H9 (cell line): Measurements from ENCODE around the gene CFAP99. TPM values are rescaled to one million over a fixed set of nuclear protein-coding genes. Genes with fewer than 3 reads are reported as not detected.
A peak's percentile ranks its signal among the peaks of the same experiment; 100 is the strongest.

Experiments used
- DNase-seq: peaks from one replicate; pipeline ENCODE4 v3.0.0-alpha.2; 2017
- H2AFZ ChIP-seq: one replicate; pipeline ENCODE4 v1.6.1; 2013; ENCODE audit warnings: mild to moderate bottlenecking, low read length, control low read depth, moderate library complexity
- H2AK5ac ChIP-seq: 2 replicates; pipeline ENCODE4 v1.6.1; 2013; ENCODE audit warnings: low read length, control low read depth, mixed read lengths; ENCODE audit not compliant: insufficient read length
- H2BK120ac ChIP-seq: one replicate; pipeline ENCODE4 v1.6.1; 2013; ENCODE audit warnings: low read depth, mild to moderate bottlenecking, low read length, control low read depth, inconsistent platforms; ENCODE audit not compliant: poor library complexity, severe bottlenecking
- H2BK12ac ChIP-seq: 2 replicates; pipeline ENCODE4 v1.6.1; 2013; ENCODE audit warnings: low read length, control low read depth, mixed read lengths, low read depth; ENCODE audit not compliant: insufficient read length
- H2BK15ac ChIP-seq: 2 replicates; pipeline ENCODE4 v1.6.1; 2013; ENCODE audit warnings: low read depth, low read length, control low read depth
- H2BK20ac ChIP-seq: one replicate; pipeline ENCODE4 v1.6.1; 2013; ENCODE audit warnings: low read depth, mild to moderate bottlenecking, low read length, control low read depth, inconsistent platforms; ENCODE audit not compliant: poor library complexity, severe bottlenecking
- H2BK5ac ChIP-seq: 2 replicates; pipeline ENCODE4 v1.6.1; 2013; ENCODE audit warnings: low read length, control low read depth, mixed read lengths; ENCODE audit not compliant: insufficient read length
- H3K14ac ChIP-seq: 2 replicates; pipeline ENCODE4 v1.6.1; 2013; ENCODE audit warnings: low read length, control low read depth; ENCODE audit not compliant: insufficient read depth
- H3K18ac ChIP-seq: 2 replicates; pipeline ENCODE4 v1.6.1; 2013; ENCODE audit warnings: low read depth, mild to moderate bottlenecking, mixed read lengths, low read length, control low read depth; ENCODE audit not compliant: insufficient read length
- H3K23ac ChIP-seq: 2 replicates; pipeline ENCODE4 v1.6.1; 2013; ENCODE audit warnings: low read length, control low read depth, mixed read lengths, low read depth; ENCODE audit not compliant: insufficient read length
- H3K23me2 ChIP-seq: 2 replicates; pipeline ENCODE4 v1.6.1; 2013; ENCODE audit warnings: low read depth, mild to moderate bottlenecking, mixed read lengths, low read length, control low read depth; ENCODE audit not compliant: insufficient read length, poor library complexity, severe bottlenecking
- H3K27ac ChIP-seq: 2 replicates; pipeline ENCODE4 v1.5.1; 2013; ENCODE audit warnings: low read length, control low read depth, mixed read lengths, low read depth; ENCODE audit not compliant: insufficient read length
- H3K27me3 ChIP-seq: 2 replicates; pipeline ENCODE4 v1.6.1; 2013; ENCODE audit warnings: low read length, control low read depth, inconsistent platforms; ENCODE audit not compliant: insufficient read depth
- H3K4ac ChIP-seq: 2 replicates; pipeline ENCODE4 v1.6.1; 2013; ENCODE audit warnings: low read depth, mild to moderate bottlenecking, control low read depth, inconsistent platforms, low read length, moderate library complexity
- H3K4me1 ChIP-seq: 2 replicates; pipeline ENCODE4 v1.6.1; 2013; ENCODE audit warnings: low read length, control low read depth, inconsistent platforms; ENCODE audit not compliant: insufficient read depth
- H3K4me2 ChIP-seq: 2 replicates; pipeline ENCODE4 v1.6.1; 2013; ENCODE audit warnings: low read length, control low read depth, mixed read lengths; ENCODE audit not compliant: insufficient read length, insufficient read depth
- H3K56ac ChIP-seq: 2 replicates; pipeline ENCODE4 v1.6.1; 2013; ENCODE audit warnings: low read depth, mild to moderate bottlenecking, mixed read lengths, low read length, control low read depth; ENCODE audit not compliant: insufficient read length
- H3K79me1 ChIP-seq: 2 replicates; pipeline ENCODE4 v1.6.1; 2013; ENCODE audit warnings: low read depth, mild to moderate bottlenecking, moderate library complexity, low read length, control low read depth, inconsistent platforms; ENCODE audit not compliant: insufficient read depth, poor library complexity, severe bottlenecking
- H3K79me2 ChIP-seq: 2 replicates; pipeline ENCODE4 v1.6.1; 2013; ENCODE audit warnings: low read length, control low read depth, inconsistent platforms; ENCODE audit not compliant: insufficient read depth
- H3K9ac ChIP-seq: 2 replicates; pipeline ENCODE4 v1.6.1; 2013; ENCODE audit warnings: low read length, control low read depth, mixed read lengths; ENCODE audit not compliant: insufficient read length; ENCODE audit errors: extremely low read depth
- H3K9me3 ChIP-seq: one replicate; pipeline ENCODE4 v1.6.1; 2013; ENCODE audit warnings: low read depth, low read length, inconsistent platforms; ENCODE audit not compliant: control insufficient read depth
- H3T11ph ChIP-seq: one replicate; pipeline ENCODE4 v1.6.1; 2013; ENCODE audit warnings: mild to moderate bottlenecking, low read length, control low read depth, inconsistent platforms
- H4K20me1 ChIP-seq: one replicate; pipeline ENCODE4 v1.6.1; 2013; ENCODE audit not compliant: control insufficient read depth, insufficient read length, insufficient read depth
- H4K5ac ChIP-seq: 2 replicates; pipeline ENCODE4 v1.6.1; 2013; ENCODE audit warnings: low read depth, mild to moderate bottlenecking, mixed read lengths, low read length, control low read depth; ENCODE audit not compliant: insufficient read length
- H4K8ac ChIP-seq: replicated peaks from 2 replicates; pipeline ENCODE4 v1.6.1; 2013; ENCODE audit warnings: low read length, control low read depth, mixed read lengths, low read depth; ENCODE audit not compliant: insufficient read length
- H4K91ac ChIP-seq: 2 replicates; pipeline ENCODE4 v1.6.1; 2013; ENCODE audit warnings: low read depth, mild to moderate bottlenecking, moderate library complexity, mixed read lengths, low read length, control low read depth; ENCODE audit not compliant: insufficient read length
- H3K27ac Mint-ChIP-seq, 3 experiments: 2 replicates in 2 of 3; 3 replicates in 1 of 3; pipeline ENCODE4 v1.8.0; 2020 to 2021; ENCODE audit warnings: mixed read lengths in 3 of 3, mild to moderate bottlenecking in 1 of 3, moderate library complexity in 1 of 3
- H3K27me3 Mint-ChIP-seq: 2 replicates; pipeline ENCODE4 v1.8.0; 2021; ENCODE audit warnings: low read depth, mild to moderate bottlenecking, moderate library complexity, mixed read lengths
- H3K36me3 Mint-ChIP-seq, 3 experiments: 2 replicates in 2 of 3; 3 replicates in 1 of 3; pipeline ENCODE4 v1.8.0; 2020 to 2021; ENCODE audit warnings: low read depth in 3 of 3, mixed read lengths in 3 of 3; ENCODE audit not compliant: insufficient read depth in 1 of 3
- H3K4me1 Mint-ChIP-seq, 2 experiments: 2 replicates each; pipeline ENCODE4 v1.8.0; 2020; ENCODE audit warnings: mixed read lengths in 2 of 2
- H3K4me3 Mint-ChIP-seq, 2 experiments: 2 replicates in 1 of 2; 3 replicates in 1 of 2; pipeline ENCODE4 v1.8.0; 2020 to 2021; ENCODE audit warnings: mild to moderate bottlenecking in 2 of 2, mixed read lengths in 2 of 2, moderate library complexity in 1 of 2
- H3K9me3 Mint-ChIP-seq, 2 experiments: 2 replicates in 1 of 2; 3 replicates in 1 of 2; pipeline ENCODE4 v1.8.0; 2020; ENCODE audit warnings: mild to moderate bottlenecking in 2 of 2, mixed read lengths in 2 of 2, moderate library complexity in 1 of 2
- CTCF ChIP-seq: fragments of 200-600 bp; sonication (generic); conservative IDR thresholded peaks from 3 replicates; pipeline ENCODE4 v1.8.0; 2021; ENCODE audit warnings: antibody characterized with exemption, mild to moderate bottlenecking
- WGBS: extraction: QIAGEN DNeasy Blood & Tissue Kit; methylation state at CpG from one replicate; pipeline ENCODE4 v1.1.7; 2013; ENCODE audit warnings: missing lambda C conversion rate, low lambda C conversion rate, mixed read lengths; ENCODE audit not compliant: insufficient read length; ENCODE audit errors: extremely low coverage; 5-methylcytosine and 5-hydroxymethylcytosine counted together
- total RNA-seq: library from RNA; stranded (reverse); gene quantifications from 2 replicates; pipeline ENCODE4 v1.2.1, GENCODE V29; 2021

CFAP99 gene
- total RNA-seq, 1 experiment from 2014 or later, result 0.35 TPM

GRCh38 chr4:2412534-2412884 lies 6.2 kb upstream of the CFAP99 start:
- Mint-ChIP-seq H3K27ac (peak overlapping the region in 2 of 3 experiments; percentile 8 to 96; a peak in 4 of 7 replicates), H3K36me3 (no peaks in the 10 kb centered on the region; a peak in 1 of 7 replicates), H3K4me1 (peaks cover 36 to 41% of the 10 kb centered on the region in 2 experiments), H3K27me3 (peaks cover 45% of the 10 kb centered on the region), H3K9me3 (peaks cover 0 to 3% of the 10 kb centered on the region in 2 experiments; a peak in 1 of 5 replicates), H3K4me3 (peak overlapping the region; percentile 47 to 70)
- H3K27me3 ChIP-seq, result peaks cover 14% of the 10 kb centered on the region; the same call in 1 of the 2 replicates
- DNase-seq, result no peak
- H3T11ph ChIP-seq, result no peak overlapping the region
- no peak overlapping the region; the same call in 1 of the 2 replicates for H3K14ac ChIP-seq
- no peaks in the 10 kb centered on the region for H3K79me2 ChIP-seq
- WGBS, result no CpG with 5 or more reads among the region's 5 CpGs
- H4K20me1 ChIP-seq, result peaks cover 3% of the 10 kb centered on the region
- no peaks in the 10 kb centered on the region for H3K9me3 ChIP-seq
- H2BK15ac ChIP-seq, result no peak overlapping the region
- H2BK20ac ChIP-seq, result no peak overlapping the region
- H3K23me2 ChIP-seq, result peaks cover 27% of the 10 kb centered on the region
- no peak overlapping the region for H2BK120ac ChIP-seq
- H3K23ac ChIP-seq, result no peak overlapping the region
- H4K8ac ChIP-seq, result no peak overlapping the region
- peak overlapping the region; percentile 75 for H3K4me2 ChIP-seq
- H4K91ac ChIP-seq, result no peak overlapping the region
- no peaks in the 10 kb centered on the region for H3K79me1 ChIP-seq
- no peak overlapping the region for H3K56ac ChIP-seq
- TF ChIP-seq CTCF, result no peak
- H3K27ac ChIP-seq, result peak overlapping the region; percentile 69
- no peak overlapping the region for H3K4ac ChIP-seq
- peak overlapping the region; percentile 71 for H3K18ac ChIP-seq
- H3K4me1 ChIP-seq, result peaks cover 6% of the 10 kb centered on the region; the same call in 1 of the 2 replicates
- no peak overlapping the region for H2BK12ac ChIP-seq
- no peak overlapping the region for H2AFZ ChIP-seq
- H4K5ac ChIP-seq, result peak overlapping the region; percentile 11
- no peak overlapping the region for H2BK5ac ChIP-seq
- no peak overlapping the region for H3K9ac ChIP-seq
- no peak overlapping the region for H2AK5ac ChIP-seq
